NCI-H2196 (cell line): Measurements from ENCODE around the gene RGS3.

Source experiments
- DNase-seq: peaks from one replicate; lab custom pipeline; 2025; ENCODE audit not compliant: unreplicated experiment; lab: John Stamatoyannopoulos, UW

The RGS3 gene

DNA sequence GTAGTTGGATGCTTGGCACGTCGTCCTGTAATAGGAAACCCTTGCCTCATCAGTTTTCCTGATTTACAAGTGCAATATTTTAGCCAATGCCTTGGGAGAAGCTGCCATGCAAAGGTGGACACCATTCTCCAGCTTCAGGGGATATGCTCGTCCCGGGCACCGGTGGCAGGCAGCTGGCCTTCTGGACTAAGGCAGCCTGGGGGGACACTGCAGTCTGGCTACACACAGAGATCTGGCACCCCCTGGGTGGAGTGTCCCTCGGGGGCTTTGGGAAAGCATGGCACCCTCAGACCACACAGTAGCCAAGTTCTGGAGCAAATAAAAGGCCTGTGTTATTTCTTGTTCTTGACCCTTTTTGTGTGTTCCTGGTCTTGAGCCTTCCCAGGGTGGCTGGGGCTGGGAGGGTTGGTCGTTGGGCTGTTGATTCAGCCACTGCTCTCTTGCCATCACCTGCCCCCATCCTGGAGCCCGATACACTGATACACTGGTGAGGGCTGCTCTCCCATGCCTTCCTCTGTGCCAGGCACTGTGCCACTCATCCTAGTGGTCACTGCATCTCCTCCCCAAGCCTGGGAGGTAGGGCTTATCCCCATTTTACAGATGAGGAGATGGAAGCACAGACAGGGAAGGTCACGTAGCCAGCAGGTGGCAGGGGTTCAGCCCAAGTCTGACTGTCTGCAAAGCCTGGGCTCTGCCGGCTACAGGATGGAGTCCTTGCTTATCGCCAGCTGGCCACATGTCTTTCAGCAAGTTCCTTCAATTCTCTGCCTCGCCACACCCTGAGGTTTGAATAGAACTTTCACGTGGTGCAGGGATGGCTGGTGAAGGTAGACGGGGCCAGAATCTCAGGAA, 134.1 kb downstream of the RGS3 start:
- DNase-seq, result no peak

DNA sequence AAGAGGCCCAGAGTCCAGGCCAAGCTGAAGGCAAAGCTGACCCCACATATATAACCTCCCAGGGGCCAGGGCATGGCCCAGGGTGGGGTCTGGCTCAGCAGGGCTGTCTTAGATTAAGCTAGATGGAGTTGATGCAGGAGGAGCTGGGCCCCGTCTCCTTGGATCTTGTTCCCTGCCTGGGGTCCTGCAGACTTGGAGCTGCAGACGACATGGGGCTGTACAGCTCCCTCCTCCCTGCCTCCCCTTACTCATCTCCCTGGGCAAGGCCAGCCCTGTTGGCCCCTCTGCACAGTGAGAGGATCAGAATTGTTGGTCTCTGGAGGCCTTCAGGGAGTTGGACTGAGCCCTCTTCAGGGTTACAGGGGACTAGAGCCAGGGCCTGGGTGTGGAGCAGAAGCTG, 134.9 kb downstream of the RGS3 start:
- DNase-seq, result no peak

DNA sequence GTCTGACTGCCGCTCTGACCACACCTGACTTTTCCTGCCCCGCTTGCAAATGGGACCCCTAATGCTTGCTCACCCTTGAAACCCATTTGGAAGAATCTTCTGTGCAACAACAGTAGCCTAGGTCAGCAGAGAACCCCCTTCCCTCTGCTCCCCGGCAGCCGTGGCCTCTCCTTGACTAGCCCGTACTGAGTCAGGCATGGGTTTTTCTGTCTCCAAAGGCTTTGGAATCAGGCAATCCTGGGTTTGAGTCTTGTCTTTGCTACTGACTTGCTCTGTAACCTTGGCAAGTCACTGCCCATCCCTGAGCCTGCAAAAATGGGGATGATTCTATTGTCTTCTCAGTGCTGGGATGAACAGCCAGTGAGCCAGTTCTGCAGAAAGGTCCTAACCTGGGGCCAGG, 135.4 kb downstream of the RGS3 start:
- no peak for DNase-seq

DNA sequence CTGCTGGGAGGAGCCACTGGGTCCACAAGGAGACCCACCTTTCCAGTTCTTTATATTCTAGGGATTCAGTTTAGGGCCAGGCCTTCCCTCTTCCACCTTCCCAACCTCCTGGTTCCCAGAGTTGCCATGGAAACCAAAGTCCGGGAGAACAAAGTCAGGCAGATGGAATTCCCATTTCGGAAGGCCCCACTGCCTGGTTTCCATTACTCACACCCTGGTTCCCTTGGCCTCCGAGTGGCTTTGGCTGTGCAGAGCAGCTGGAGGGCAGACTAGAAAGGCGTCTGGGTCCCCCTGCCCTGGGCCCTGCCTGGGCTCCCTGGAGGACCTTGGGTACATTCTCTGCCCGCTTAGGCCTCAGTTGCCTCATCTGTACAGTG, 136.1 kb downstream of the RGS3 start:
- DNase-seq, result no peak

DNA sequence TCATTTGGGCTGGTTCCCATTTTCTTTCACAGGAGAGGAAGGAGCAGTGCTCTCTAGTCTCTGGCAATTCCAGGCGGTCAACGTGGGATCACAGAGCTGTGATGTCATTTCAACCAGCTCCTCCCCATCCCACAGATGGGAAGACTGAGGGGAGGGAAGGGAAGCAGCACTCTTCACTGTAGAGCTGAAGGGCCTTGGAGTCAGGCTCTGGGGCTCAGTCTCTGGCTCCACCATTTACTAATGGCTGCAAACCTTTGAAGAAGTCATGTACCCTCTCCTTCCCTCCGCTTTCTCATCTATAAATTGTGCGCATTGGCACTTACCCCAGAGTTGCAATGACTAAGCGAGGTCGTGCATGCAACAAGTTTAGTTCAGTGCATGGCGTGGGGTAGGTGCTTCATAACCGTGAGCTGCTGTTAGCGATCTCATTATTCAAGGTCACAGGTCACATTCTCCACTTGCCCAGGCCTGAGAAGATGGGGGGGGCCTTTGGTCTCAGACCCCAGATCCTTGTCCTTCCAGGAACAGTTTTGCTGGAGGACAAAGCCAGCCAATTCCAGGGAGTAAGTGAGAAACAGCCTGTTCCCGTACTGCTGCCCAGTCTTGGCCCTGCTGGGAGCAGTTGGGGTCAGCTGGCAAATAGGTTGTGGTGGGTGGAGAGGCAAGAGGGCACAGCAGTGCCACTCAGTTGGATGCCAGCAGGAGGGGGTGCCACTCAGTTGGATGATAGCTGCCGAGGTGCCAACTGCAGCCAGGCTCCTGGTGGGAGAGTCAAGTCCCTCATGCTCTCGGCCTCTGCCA, 136.7 kb downstream of the RGS3 start:
- DNase-seq, result no peak

DNA sequence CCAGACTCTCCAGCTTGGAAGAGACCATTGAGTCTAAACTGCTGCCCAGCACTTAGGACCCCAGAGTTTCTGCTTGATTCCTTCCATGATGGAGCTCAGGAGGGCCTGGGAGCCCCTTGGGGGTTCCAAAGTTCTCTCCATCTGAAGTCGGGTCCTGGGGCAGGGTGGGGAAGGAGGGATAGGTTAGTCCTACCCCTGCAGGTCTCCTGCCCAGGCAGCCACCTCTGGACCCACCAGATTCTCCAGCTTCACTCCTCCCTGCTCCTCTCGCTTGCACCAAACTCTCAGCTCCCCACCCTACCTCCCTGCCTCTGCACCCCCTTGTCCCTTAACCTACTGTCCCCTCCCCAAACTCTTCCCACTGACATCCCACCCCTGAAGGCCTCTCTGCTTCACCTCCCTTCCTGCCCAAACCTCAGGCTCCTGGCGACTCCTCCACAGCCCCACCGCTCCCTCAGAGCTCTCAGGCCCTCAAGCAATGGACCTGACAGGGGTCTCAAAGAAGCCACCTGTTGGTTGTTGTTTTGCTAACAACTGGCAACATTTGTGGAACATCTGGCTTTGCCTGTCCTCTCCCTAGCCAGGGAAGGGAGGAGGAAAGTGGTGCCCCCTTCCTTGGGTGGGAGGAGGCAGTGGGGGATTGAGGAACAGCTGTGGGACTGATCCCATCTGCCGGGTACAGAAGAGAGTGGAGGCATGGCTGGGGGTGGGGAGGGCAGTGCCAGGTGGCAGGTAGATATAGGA, 137.5 kb downstream of the RGS3 start:
- no peak for DNase-seq

DNA sequence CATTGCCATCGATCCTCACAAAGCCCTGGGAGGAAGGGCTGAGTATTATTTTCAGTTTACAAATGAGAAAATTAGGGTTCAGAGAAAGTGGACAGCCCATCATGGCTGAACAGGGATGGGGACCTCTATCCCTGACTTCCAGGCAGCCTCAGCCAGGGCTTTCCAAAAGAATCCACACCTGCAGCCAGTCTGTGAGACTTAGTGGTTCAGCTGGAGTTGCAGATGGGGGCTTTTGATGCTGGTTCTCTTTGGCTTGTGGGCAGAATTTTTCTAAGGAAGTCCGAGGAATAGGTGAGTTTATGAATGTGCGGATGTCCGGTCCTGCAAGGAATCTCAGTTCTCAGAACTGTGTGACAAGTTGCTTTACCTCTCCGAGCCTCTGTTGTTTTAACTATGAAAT, 138.1 kb downstream of the RGS3 start:
- DNase-seq, result no peak

DNA sequence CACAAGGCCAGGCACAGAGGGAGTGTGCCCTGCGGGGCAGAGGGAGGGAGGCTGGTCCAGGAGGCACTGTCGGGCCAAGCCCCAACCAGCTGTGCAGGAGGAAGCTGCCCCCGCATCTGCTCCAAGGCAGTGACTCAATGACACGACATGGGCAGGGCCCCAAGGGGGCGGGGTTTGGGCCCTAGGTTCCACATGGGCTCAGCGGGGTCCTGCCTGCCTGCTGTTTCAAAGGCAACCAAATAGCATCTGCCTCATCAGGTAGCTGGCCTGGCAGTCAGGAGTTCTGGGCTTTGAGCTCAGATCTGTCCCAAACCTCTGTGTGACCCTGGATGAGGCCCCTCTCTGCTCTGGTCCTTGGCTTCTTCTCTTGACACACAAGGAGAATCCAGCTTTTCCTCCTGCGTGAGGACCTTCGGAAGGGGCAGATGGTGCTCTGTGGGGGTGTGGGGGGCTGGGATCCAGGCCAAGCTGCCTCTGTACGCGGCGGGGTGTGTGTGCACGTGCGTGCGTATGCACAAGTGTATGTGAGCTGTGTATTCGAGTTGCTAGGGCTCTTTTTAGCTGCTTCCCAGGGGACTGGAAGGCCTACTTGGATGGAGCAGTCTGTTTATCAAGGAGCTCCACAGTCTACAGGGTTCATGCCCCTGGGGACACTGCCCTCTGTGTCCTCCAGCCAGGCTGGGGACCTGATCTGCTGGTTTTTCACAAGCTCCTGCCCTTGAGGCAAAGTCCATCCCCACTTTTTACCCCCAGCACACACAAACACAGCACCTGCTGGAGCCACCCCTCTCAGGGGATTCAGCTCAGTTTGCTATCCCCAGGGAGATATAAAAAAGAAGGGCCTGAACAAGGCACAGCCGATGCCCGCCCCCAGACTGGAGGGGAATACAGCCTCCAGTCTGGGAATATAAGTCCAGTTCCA, 138.9 kb downstream of the RGS3 start:
- DNase-seq, result no peak

DNA sequence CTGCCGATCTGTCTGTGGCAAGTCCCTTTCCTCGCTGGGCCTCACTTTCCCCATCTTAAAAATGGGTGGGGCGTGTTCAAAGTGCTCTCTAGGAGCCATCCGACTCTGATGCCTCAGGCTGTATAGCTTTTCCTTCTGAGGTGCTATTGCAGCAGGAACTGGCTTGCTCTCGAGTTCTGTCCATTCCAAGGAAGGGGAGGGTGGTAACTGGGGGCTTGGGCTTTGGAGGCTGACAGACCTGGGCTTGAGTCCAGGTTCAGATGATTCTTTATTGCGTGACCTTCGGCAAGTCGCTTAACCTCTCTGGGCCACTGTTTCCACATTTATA, 139.5 kb downstream of the RGS3 start:
- no peak for DNase-seq

DNA sequence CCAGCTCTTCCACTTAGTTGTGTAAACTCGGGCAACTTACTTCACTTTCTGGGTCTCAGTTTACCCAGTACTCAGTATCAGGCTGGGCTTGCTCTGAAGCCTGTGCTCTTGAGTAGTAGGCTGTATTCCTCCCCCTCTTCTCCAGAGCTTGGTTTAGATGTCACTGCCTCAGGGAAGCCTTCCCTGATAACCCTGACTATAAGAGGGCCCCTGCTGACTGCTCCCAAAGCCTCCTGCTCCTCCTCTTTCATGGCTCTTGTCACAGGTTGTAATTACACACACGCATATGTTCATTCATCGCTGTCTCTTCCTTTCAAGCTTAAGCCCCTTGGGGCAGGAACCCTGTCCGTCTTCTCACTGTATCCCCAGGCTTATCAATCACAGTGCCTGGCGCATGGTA, 140.2 kb downstream of the RGS3 start:
- DNase-seq, result no peak

DNA sequence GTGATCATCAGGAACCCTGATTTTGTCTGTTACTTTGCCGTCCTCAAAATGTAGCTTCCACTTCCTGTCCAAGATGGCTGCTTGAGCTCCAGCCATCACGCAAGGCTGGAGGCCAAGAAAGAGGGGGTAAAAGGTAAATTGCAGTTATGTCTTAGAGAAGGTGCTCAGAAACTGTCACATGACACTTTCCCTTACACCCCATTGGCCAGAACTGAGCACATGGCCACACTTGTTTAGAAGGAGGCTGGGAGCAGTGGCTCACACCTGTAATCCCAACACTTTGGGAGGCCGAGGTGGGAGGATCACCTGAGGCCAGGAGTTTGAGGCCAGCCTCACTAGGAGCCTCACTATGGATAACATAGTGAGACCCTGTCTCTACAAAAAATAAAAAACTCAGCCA, 140.9 kb downstream of the RGS3 start:
- no peak for DNase-seq

DNA sequence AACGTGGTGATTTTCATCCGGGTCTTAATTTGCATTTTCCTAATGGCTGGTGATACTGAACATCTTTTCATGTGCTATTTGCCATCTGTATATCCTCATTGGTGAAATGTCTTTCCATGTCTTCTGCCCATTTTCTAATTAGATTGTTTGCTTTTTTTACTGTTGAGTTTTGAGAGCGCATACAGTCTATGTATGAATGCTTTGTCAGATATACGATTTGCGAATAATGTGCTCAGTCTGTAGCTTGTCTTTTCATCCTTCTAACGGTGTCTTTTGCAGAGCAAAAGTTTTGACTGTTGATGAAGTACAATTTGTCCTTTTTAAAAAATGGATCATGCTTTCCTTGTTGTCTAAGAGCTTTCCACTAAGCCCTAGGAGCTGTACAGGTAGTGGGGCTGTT, 143.0 kb downstream of the RGS3 start:
- no peak for DNase-seq

DNA sequence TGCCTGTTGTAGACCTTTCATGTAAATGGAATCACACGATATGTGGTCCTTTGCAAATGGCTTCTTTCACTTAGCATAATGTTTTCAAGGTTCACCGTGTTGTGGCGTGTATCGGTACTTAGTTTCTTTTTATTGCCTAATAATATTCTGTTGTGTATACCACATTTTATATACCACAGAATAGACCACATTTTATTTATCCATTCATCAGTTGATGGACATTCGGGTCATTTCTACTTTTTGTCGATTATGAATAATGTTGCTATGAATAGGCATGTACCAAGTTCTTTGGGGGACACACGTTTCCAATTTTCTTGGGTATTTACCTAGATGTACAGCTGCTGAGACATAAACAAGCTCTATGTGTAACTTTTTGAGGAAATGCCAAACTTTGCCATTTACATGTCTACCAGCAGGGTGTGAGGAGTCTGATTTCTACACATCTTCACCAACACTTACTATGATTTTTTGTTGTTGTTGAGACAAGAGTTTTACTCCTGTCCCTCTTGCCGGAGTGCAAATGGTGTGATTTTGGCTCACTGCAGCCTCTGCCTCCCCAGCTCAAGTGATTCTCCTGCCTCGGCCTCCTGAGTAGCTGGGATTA, 144.7 kb downstream of the RGS3 start:
- DNase-seq, result no peak

DNA sequence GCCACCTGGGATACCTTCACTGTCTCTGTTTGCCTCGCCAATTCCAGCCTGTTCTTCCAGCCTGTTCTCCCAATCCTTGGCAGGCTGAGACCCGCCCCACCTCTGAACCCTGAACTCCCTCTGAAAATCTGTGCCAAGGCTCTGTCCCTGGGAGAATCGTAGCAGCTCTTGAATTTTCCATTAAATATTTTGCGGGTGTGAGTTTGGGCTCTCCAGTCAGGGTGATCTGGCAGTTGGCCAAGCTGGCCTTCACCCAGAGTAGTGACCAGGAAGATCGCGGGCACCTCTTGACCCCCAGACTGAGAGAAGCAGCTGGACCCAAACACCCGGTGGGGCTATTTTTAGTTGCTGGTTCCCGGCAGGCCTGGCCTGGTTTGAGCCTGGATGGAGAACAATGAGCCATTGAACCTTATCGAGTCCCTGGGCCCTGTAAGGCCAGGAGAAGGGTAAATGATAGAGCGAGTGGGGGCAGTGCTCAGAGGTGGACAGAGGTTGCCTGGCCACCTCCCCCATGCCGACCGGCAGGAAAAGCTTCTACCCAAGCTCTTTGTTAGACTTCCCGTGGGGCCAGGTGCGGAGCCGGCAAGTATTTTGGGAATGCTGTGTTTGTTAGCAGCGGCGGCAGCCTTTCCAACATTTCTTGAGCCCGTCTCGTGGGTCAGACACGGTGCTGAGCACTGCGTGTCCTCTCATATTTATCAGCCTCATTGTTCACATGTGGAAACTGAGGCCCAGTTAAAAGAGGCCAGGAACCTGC, 146.2 kb downstream of the RGS3 start:
- peak; percentile 89 for DNase-seq

DNA sequence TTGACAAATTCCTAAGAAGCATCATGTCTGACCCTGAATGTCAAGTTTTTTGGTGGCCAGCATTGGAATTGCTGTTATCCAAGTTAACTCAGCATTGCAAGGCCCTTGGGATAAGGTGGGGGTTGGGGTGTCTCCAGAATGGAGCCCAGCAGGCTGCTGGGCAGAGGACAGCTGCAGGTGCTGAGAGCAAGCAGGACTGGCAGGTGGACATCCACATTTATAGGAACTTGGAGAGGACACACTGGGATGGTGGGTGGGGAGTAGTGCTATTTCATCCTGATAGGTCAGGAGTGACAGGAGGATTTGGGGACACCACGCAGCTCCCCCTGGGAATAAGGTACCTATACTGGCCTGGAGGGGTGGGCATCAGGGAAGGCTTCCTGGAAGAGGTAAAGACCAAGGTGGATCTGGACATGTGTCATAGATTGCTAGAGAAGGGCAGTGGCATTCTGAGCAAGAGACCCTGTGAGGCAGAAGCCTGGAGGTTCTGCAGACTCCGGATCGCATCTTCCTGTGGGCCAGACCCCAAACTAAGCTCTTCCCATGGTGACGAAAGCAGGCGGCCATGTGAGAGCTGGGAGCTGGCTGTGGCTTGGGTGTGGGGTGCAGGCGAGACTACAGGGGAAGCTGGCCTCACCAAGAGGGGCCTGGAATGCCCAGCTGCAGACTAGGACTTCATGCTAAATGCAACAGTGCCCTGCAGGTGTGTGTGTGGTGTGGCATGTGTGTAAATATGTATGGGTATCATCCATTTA, 148.1 kb downstream of the RGS3 start:
- DNase-seq, result no peak

DNA sequence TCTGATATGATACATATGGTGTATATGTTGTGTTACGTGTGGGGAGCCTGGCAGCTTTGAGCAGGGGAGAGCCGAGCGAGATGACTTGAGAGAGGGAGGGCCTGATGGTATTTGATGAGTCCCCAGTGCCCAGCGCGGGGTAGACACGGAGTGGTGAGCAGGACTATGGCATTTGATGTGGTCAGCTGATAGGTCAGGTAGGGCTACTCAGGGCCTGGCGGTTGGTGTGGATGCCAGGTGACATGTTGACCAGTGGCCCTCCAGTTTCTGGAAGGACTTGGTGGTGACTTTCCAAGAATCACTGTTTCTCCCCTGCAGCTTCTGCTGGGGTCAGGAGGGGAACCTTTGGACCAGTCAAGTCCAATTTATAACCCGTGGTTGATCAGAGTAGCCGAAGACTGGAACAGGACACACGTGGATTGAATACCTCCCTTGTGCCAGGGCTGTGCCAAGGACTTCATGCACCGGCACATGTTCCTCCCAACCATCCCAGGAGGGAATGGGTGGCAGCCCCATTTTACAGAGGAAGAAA, 148.8 kb downstream of the RGS3 start:
- DNase-seq, result no peak

DNA sequence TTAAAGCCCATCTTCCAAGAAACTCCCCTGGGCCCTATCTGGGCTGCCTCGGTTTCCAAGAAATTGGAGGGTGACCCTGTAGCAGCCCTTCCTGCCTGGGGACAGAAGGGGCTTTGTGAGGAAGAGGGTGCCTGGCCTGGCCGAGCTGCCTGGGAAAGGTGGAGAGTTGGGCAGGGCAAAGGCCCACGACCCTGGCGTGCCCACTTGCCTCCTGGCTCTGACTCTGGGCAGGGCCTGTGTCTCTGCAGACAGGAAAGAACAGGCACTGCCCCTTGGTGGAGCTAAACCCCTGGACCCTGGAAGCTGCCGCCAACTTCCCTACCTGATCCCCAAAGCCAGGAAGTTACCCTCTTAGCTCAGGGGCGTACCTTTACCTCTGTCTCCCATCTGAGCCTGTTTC, 149.3 kb downstream of the RGS3 start:
- DNase-seq, result no peak

DNA sequence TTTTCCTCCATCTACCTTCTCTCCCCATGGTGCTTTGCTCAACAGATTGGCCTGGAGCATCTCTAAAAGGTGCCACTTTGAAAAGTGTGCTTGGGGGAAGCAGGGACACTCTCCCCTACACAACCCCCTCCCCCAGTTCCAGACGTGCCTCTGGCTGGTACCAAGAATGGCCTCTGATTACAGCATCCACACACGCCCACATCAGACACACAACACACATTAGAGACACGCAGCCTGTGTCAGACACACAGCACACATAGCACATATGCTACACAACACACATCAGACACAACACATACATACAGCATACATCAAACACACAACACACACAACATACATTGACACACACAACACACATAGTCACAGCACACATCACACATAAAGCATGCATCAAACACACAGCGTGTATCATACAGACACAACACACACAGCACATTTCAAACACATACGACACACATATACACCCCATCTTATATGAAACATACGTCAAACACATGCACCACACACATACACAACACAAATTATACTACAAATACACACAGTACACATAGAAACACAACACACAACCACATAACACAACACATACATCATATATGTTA, 150.4 kb downstream of the RGS3 start:
- no peak for DNase-seq
